GM12891 (cell line): ENCODE data around the gene DNER.
"Not testable (repeated sequence)": the region's sequence is repeated elsewhere in the genome, so short reads cannot be mapped to it uniquely, and the experiment has no call there.

Source experiments
- DNase-seq: peaks from one replicate; pipeline ENCODE4 v3.0.0; 2011; ENCODE audit warnings: low spot score; ENCODE audit not compliant: insufficient read length
- FAIRE-seq: peaks from 2 replicates; lab custom pipeline; 2011; peaks lifted over from hg19 to GRCh38; lab: Jason Lieb, UNC
- PAX5 ChIP-seq: IDR thresholded peaks from 2 replicates; pipeline ENCODE4 v1.6.1; 2011; ENCODE audit warnings: low read length, moderate library complexity, mild to moderate bottlenecking; ENCODE audit not compliant: insufficient read depth, severe bottlenecking
- POLR2A ChIP-seq: IDR thresholded peaks from 2 replicates; pipeline ENCODE4 v1.6.1; 2011; ENCODE audit warnings: low read depth, low read length, control low read depth
- POLR2AphosphoS5 ChIP-seq: IDR thresholded peaks from 2 replicates; pipeline ENCODE4 v1.6.1; 2011; ENCODE audit warnings: low read depth, low read length, control low read depth
- POU2F2 ChIP-seq: IDR thresholded peaks from 2 replicates; pipeline ENCODE4 v1.6.1; 2011; ENCODE audit warnings: low read depth, mild to moderate bottlenecking, control low read depth, low read length, moderate library complexity
- SPI1 ChIP-seq: IDR thresholded peaks from 2 replicates; pipeline ENCODE4 v1.6.1; 2011; ENCODE audit warnings: low read depth, low read length, control low read depth
- TAF1 ChIP-seq: IDR thresholded peaks from 2 replicates; pipeline ENCODE4 v1.6.1; 2011; ENCODE audit warnings: low read depth, low read length, control low read depth

The DNER gene

GRCh38 chr2:229378386-229378785 is 336.0 kb downstream of the DNER start:
- TF ChIP-seq POLR2AphosphoS5, result no peak
- no peak for TF ChIP-seq TAF1
- DNase-seq, result no peak
- FAIRE-seq, result no peak

DNA sequence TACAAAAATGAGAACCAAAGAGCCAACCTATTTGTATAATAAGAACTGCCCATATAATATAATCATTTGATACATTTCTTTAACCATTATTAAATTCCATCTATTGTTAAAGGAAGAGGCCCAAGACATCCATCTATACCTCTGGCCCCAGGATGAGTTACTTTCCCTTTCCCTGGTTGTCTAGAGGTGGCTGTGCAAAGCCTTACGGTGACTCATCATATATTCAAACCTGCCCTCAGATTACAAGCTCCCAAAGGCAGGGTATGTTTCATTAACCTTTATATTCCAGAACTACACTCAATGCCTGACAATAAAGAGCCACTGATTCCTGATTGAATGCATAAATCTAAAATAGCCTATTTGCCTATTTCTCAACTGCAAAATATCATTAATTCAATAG is 337.5 kb downstream of the DNER start:
- DNase-seq (no peak), FAIRE-seq (no peak)
- TF ChIP-seq PAX5 (no peak), TAF1 (no peak), SPI1 (no peak), POLR2A (no peak), POU2F2 (no peak), POLR2AphosphoS5 (no peak)

- DNase-seq (no peak), FAIRE-seq (no peak)
- TF ChIP-seq POLR2AphosphoS5 (no peak), POLR2A (no peak)
Measured at GRCh38 chr2:229375251-229375650, 339.1 kb downstream of the DNER start.

DNA sequence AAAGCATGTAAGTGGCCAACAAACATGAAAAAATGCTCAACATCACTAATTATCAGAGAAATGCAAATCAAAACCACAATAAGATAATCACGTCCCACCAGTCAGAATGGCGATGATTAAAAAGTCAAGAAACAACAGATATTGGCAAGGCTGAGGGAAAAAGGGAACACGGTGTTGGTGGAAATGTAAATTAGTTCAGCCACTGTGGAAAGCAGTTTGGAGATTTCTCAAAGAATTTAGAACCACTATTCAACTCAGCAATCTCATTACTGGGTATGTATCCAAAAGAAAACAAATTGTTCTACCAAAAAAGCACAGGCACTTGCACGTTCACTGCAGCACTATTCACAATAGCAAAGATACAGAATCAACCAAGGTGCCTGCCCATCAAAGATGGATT is 341.0 kb downstream of the DNER start:
- not testable (repeated sequence) for DNase-seq, FAIRE-seq

DNA sequence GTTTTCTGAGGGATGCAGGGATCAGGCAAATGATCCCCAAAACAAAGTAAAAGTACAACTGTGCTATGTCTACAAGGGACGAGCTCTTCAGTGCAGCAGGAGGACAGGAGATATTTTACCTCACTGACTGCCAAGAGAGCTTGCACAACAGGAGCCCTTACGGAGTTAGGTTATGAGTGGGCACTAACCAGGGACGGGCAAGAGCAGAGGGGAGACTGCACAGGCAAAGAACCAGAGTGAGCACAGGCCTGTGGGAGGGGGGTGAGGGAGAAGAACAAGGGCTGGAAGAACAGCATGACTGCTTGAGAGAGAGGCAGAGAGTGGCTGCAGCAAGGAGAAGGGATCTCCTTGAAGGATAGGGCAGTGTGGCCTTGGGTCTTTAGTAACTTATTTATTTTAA is 342.1 kb downstream of the DNER start:
- TF ChIP-seq PAX5 (no peak), TAF1 (no peak), POU2F2 (no peak), POLR2AphosphoS5 (no peak), SPI1 (no peak), POLR2A (no peak)
- no peak for FAIRE-seq
- no peak for DNase-seq

- DNase-seq (no peak), FAIRE-seq (no peak)
- no peak for TF ChIP-seq POU2F2
- no peak for TF ChIP-seq PAX5
- no peak for TF ChIP-seq TAF1
- TF ChIP-seq POLR2A, result no peak
- no peak for TF ChIP-seq POLR2AphosphoS5
- no peak for TF ChIP-seq SPI1
Measured at GRCh38 chr2:229371086-229371485, 343.3 kb downstream of the DNER start.

DNA sequence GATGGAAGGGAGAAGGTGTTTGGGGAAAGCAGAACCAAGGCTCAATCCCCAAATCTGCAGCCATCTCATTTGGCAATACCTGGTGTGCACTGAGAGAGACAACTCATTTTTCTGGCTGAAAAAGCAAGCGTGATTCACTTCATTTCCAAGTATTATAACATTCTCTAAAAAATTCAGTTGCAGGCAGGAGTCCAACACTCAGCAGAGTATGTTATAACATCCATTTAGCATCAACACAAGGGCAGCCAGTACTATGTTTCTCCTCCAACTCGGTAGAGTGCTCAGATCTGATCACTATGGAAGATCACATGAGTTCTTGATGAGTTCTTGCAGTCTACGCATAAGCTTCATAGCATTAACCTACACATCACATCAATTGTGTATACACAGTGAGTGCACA is 343.8 kb downstream of the DNER start:
- DNase-seq (no peak), FAIRE-seq (no peak)
- TF ChIP-seq POLR2A (no peak), POLR2AphosphoS5 (no peak), PAX5 (no peak), POU2F2 (no peak), SPI1 (no peak), TAF1 (no peak)

DNA sequence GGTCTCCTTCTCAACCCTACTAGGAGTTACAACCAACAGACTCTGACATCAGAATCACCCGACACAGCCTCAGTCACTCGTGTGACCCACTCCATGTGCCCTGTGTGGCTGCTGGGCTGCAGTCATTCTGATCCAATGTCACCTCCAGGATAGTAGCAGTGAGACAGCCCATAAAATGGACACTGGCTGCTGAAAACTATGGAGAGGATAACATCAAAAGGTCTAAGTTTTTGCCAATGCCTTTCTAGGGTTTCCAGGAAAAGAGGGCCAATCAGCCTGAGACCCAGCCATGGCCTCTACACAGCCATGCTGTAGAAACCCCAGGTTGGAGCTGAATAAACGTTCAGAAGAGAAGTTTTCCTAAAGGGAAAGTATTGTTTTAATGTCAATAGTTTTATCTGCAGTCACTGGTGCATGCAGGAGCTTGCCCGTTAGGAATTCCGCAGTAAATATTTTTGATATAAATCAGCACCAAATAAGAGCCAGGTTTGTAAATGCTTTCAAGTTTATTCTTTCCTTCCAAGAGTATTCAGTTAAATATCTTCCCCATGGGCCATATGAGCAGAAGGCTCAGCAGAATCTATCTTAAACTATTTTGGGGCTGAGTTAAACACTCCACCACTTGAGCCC is 351.1 kb downstream of the DNER start:
- DNase-seq, result no peak
- no peak for TF ChIP-seq POU2F2
- TF ChIP-seq POLR2AphosphoS5, result no peak
- no peak for TF ChIP-seq PAX5
- no peak for TF ChIP-seq POLR2A
- no peak for TF ChIP-seq SPI1
- TF ChIP-seq TAF1, result no peak

DNA sequence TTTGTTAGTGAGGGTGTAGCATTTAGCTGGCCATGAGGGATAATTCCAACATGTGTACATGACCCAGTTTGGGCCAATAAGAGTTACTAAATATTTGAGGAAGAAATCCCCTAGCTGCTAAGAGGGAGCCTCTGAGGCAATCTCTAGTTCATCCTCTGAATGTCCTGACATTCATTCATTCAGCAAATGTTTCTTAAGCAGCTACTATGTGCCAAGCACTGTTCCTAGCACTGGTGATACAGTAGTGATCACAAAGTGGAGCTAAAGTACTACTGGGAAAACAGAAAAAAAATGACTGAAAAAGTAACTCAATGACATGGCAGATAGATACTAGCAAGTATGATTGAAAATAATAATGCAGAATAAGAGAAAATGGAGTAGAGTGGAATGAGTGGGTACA is 363.5 kb downstream of the DNER start:
- DNase-seq, result no peak
- no peak for TF ChIP-seq POU2F2
- no peak for TF ChIP-seq TAF1
- no peak for TF ChIP-seq PAX5
- no peak for TF ChIP-seq SPI1
- TF ChIP-seq POLR2A, result no peak
- no peak for FAIRE-seq

More for the DNA sequence above, 351.1 kb downstream of the DNER start:
- no peak for FAIRE-seq

DNA sequence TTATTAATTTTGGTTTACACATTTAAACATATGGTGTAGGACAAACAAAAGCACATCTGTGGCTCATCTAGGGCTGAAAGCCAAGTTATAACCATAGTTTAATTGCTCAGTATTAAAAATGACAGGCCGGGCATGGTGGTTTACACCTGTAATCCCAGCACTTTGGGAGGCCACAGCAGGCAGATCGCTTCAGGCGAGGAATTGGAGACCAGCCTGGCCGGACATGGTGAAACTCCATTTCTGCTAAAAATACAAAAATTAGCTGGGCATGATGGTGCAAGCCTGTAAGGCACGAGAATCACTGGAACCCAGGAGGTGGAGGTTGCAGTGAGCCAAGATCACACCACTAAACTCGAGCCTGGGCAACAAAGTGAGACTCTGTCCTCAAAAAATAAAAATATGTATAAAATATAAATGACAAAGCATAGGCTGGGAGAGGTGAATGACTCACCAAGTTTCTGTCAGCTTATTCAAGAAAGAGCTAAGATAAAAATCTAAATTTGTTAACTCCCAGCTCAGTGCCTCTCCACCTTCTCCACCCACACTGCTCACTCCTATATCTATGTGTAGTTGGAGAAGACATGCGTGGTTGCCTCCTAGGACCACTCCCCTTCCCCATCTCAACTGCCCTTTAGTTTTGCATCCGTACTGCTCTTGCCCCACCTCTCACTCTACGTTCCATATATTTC is 364.1 kb downstream of the DNER start:
- DNase-seq, result no peak
- no peak for FAIRE-seq
- TF ChIP-seq SPI1, result no peak
- TF ChIP-seq POLR2AphosphoS5, result no peak
- no peak for TF ChIP-seq PAX5
- no peak for TF ChIP-seq TAF1
- no peak for TF ChIP-seq POU2F2
- TF ChIP-seq POLR2A, result no peak
